ENCODE data around the gene SLC39A6.
"Not testable (repeated sequence)": the region's sequence is repeated elsewhere in the genome, so short reads cannot be mapped to it uniquely, and the experiment has no call there.

SLC39A6 gene

DNA sequence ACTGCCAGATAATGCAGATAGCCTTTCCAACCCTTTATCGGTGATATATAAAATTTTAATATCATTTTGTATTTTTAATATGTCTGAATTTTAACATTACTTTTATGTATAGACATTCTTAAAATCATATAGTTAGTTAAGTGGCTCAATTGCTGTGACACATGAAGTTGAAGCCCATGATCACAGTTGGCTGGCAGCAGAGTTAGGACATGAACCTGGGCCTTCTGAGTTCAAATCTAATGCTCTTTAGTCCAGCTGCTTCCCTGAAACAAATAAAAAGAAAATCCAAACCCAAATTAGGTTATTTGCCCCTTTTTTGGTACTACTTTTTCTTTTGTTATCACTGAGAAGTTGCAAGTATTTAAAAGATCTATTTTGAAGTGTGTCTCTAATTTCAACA, 6.1 kb upstream of the SLC39A6 start:
- no peak for DNase-seq

DNA sequence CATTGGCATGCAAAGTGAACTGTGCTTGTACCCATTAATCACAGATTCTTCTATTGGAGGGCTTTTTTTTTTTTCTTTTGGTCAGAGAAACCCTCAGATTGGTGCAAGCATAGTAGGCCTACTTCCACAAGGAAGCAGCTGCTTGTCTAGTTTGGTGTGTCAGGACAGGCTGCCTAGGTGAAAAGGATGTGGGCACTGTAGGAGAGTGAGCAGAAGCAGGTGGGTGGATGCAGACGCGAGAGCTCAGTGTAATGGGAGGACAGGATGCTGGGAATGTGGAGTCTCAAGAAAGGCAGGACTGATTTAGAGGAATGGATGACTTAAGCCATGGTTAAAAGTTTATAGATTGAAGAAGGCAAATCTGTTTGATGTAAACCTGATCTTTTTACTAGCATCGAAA, 3.6 kb upstream of the SLC39A6 start:
- DNase-seq: no peak

DNA sequence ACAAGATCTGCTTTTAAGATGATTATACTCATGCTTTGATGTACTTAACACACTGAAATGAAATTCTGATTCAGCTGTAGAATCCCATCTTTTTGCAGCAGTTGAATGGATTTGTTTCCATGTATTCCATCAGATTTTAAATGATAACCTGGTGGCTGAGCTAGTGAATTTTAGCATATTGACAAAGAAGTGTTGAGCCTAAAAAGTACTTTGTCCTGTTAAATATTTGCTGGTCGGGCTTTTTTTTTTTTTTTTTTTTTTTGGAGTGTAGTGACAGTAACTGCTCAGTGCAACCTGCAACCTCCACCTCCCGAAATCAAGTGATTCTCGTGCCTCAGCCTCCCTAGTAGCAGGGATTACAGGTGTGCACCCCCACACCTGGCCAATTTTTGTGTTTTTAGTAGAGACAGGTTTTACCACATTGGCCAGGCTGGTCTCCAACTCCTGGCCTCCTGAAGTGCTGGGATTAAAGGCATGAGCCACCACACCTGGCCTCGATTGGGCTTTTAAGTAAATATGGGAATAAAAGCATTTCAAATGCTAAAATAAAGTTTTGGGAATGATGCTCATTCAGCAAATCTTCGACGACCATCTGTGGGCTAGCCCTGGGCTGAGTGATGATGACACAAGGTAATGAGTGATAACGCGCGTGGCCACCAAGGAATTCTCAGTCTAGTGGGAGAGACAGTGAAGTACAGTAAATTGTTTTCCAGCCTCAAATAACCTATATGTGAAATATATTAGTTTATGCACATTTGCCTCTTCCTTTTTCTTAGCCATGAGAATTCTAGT, 2.7 kb upstream of the SLC39A6 start:
- no peak for DNase-seq

- no peak for DNase-seq
These were observed 1.9 kb upstream of the SLC39A6 start for GRCh38 chr18:36130883-36131653.

DNA sequence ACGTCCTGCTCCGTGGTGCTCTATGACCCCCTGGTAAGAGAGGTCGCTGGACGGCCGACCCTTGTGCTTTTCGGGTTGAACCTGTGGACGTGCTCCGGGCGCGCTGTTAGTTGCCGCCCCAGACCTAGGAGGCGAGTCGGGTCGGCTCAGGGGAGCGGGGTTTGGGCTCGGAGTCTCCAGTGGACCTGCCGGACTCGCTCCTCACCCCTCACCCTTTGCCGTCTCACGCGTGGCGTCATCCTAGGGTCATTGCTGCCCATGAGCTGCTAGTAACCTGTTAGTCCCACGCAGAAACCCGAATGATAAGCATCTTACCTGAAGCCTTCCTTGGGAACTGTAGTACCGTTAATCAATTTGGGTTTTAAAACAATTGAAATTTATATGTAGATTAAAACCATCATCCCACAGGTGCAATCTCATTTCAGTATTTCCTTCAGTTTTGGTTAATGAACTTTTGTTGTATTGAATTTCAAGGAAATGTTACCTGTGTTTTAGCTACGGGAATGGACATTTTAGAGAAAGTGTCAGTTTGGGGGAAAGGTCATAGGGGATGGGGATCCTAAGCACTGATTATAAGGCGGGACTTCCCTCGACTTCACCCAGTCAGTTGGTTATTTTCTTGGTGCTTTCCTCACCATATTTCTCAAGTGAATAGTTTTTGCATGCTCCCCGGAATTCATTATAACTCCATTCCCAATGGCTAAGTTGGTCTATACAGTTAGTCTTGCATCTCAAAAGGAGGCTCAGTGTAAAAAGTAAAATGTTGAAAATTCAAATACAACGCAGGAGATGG, 1.1 kb upstream of the SLC39A6 start:
- no peak for DNase-seq

- no peak for DNase-seq
These were observed 237 bp downstream of the SLC39A6 start for GRCh38 chr18:36128907-36129299.

DNA sequence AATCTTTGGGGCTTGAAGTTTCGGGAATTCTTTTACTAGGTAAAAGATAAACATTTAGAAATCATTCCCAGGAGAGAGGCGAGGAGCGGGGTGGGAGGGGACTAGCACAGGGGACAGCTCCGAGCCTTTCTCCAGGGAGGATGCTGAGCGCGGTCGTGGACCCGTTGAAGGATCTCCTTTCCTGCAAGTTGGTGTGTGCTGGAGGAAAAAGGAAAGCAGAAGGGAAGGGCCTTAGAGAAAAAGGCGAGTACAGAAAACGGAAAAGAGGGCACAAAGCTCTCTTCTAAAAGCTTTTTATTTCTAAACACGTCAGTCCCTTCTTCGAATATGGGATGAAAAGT, 640 bp downstream of the SLC39A6 start:
- no peak for DNase-seq

DNA sequence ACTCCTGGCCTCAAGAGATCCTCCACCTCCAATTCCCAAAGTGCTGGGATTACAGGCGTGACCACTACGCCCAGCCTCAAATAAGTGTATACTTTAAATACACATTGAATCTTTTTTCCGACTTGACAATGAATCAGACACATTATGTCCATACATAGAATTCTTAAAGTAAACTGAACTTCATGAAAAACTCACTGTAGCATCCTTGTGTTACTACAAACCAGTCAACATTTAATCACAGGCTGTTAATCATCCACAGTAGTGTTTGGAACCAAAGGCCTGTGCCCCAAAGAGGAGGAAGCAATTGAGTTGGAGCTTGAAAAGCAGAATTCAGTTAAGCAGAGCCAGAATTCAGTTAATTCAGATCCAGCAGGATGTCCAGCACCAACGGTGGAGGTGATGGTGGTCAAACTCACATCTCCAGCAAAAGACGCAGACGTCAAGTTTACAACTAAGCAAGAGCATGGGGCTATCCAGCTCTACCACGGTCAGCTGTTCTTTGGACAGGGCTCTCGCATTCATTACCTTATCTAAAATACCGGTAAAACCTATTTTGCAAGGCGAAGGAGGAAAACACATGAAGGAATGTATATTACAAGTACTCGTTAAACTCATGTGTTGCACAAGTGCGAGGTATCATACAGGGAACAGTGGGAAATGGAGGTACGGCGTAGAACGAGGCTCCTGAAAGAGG, 1.2 kb downstream of the SLC39A6 start:
- DNase-seq: no peak

GRCh38 chr18:36126668-36127067, 2.5 kb downstream of the SLC39A6 start:
- no peak for DNase-seq

GRCh38 chr18:36124841-36125240, 4.3 kb downstream of the SLC39A6 start:
- DNase-seq: no peak

DNA sequence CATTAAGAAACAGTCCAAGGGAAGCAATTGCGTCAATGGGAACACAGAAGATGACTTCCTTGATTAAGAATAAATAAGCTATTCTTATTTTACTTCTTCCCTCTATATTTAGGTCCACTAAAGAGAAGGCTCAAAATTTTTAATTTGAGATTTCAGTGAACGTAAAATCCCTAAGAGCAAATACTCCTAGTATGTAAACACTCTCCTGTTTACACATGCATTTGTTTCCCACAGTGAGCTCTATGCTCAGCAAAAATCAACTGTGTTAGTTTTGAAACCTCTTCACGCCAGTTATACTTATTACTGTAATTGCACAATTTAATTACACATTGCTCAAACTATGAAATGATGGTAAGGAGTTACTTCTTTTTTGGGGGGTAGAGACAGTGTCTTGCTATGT, 8.8 kb downstream of the SLC39A6 start:
- no peak for DNase-seq

DNA sequence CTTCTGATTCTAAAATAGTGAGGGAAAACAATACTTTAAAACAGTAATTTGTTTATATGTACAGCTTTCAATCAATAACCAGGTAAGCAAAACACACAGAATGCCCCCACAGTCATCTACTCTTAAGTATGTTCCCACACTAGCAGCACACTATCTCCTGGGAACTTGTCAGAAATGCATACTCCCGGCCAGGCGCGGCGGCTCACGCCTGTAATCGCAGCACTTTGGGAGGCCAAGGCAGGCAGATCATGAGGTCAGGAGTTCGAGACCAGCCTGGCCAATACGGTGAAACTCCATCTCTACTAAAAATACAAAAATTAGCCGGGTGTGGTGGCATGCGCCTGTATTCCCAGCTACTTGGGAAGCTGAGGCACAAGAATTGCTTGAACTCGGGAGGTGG, 12.4 kb downstream of the SLC39A6 start:
- not testable (repeated sequence) for DNase-seq

- DNase-seq: no peak
These were observed 14.4 kb downstream of the SLC39A6 start for GRCh38 chr18:36114738-36115137.

GRCh38 chr18:36114251-36114650, 14.9 kb downstream of the SLC39A6 start:
- DNase-seq: no peak

- DNase-seq: no peak
These were observed 16.8 kb downstream of the SLC39A6 start for GRCh38 chr18:36112302-36112701.

DNA sequence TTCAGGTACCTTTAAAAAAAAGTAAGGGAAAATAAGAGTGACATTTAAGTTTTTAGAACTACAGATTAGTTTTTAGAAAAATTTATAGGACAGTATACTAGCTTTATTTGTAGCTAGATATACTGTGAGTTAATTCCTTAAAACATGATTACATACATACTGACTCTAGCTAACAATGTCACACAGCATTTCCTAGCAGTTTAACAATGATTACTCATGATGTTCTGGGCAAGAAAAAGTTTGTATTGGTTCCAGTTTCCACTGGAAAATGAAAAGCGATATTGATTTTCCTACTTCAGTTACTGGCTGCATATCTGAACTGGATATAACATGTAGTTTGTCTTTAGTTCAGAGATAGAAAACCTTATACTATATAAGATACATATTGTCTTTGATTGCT, 19.4 kb downstream of the SLC39A6 start:
- DNase-seq: no peak

DNA sequence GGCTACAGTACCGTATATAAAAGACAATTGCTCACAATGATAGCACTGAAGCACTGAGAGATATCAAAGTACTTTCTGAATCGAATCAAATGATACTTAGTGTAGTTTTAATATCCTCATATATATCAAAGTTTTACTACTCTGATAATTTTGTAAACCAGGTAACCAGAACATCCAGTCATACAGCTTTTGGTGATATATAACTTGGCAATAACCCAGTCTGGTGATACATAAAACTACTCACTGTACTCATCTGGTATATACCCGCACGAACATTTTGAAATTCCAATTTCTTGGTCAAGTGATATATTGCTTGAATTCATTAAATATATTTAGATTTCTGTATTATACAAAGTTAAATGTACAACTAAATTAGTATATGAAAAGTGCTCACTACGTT, 20.5 kb downstream of the SLC39A6 start:
- no peak for DNase-seq

DNA sequence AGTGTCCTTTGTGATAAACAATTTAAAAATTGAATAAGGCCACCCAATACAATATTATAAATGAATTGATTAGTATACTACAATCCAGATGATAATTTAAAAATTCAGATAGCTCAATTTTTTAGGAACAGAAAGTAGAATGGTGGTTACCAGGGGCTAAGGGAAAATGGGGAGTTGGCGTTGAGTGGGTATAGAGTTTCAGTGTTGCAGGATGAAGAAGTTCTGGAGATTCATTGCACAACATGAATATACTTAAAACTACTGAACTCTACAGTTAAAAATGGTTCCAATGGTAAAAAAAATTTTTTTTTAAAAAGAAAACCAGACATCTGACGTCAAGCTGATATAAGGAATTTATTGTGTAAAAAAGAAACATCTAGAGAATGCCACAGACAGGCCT, 20.9 kb downstream of the SLC39A6 start:
- DNase-seq: no peak

DNA sequence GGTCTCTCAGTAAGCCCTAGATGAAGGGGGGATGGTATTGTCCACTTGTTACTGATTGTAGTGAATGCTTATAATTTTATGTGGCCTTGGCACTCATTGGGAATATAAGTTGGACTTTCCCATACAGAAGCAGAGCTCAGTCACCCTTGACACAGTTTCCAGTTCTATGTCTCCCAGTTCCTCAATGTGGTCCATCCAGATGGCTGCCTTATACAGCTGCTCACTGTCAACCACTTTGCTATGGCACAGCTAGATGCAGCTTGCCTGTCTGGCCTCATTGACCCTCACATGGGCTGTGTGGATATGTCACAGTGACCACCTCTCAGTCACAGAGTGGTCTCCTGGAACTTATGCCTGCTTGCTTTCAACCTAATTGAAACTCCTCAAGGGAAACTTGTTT, 21.7 kb downstream of the SLC39A6 start:
- DNase-seq: no peak

DNA sequence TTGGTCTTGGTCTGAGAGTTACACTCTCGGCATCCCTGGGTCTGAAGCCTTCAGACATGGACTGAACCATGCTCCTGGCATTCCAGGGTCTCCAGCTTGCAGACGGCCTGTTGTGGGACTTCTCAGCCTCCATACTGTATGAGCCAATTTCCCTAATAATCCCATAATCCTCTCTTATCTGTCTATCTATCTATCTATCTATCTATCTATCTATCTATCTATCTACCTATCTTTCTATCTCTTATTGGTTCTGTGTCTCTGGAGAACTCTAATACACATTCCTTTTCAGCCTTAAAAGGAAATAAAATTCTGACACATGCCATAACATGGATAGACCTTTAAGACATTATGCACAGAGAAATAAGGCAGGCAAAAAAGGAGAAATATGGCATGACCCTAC, 24.4 kb downstream of the SLC39A6 start:
- no peak for DNase-seq

DNA sequence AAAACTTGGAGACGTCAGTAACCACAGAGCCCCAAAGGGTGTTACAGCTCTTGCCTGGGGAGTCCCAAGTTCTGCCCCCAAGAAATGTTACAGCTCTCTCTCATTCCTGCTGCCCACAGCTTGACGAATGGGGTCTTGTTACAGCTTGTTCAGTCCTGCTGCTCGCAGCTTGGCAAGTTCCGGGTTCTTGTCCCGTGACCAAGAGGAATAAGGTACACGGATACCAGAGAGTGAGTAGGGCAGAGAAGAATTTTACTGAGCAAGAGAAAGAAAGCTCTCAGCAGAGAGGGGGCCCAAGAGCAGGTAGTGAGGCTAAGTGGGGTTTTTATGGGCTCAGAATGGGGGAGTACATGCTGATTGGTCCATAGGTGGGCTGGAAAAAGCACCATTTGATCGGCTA, 27.2 kb downstream of the SLC39A6 start:
- DNase-seq: no peak

- DNase-seq: no peak
These were observed 29.8 kb downstream of the SLC39A6 start for GRCh38 chr18:36099311-36099710.

- no peak for DNase-seq
These were observed 32.2 kb downstream of the SLC39A6 start for GRCh38 chr18:36096955-36097354.
